Measurements from ENCODE around the gene APOA4. TPM values are rescaled to one million over a fixed set of nuclear protein-coding genes. Genes with fewer than 3 reads are reported as not detected.

APOA4 gene
- total and polyA plus RNA-seq, 2 of the 13 experiments (the other 11 are each of a cell fraction or from before 2014, with no cell fraction given) = 3.8 to 7.2 TPM

- TF ChIP-seq TARDBP (CRISPR knock-in tag; IDR thresholded peaks at IDR 0.05) (peak; percentile 51; the same call in 1 of the 2 replicates), FOSL1 (CRISPR knock-in tag; IDR thresholded peaks at IDR 0.05; ENCODE audit: borderline replicate concordance) (no peak), ZNF232 (CRISPR knock-in tag; IDR thresholded peaks at IDR 0.05; ENCODE audit: borderline replicate concordance) (0 out of 2 replicates have a peak, but pooled peaks have one; percentile 48), ZNF446 (CRISPR knock-in tag; IDR thresholded peaks at IDR 0.05) (no peak; the same call in 1 of the 2 replicates), GTF3A (CRISPR knock-in tag; conservative IDR thresholded peaks at IDR 0.05) (0 out of 2 replicates have a peak, but pooled peaks have one; percentile 28), PAX8 (CRISPR knock-in tag; IDR thresholded peaks at IDR 0.05; ENCODE audit: borderline replicate concordance) (no peak), POGK (CRISPR knock-in tag; conservative IDR thresholded peaks at IDR 0.05) (no peak), PREB (CRISPR knock-in tag; IDR thresholded peaks at IDR 0.05) (no peak), FOXP4 (CRISPR knock-in tag; IDR thresholded peaks at IDR 0.05) (peak; percentile 44; the same call in 1 of the 2 replicates), MTERF4 (CRISPR knock-in tag; IDR thresholded peaks at IDR 0.05) (no peak), NFIC (IDR thresholded peaks at IDR 0.05; ENCODE audit: low read length) (no peak), SCMH1 (CRISPR knock-in tag; IDR thresholded peaks at IDR 0.05; ENCODE audit: borderline replicate concordance) (no peak), RAD51 (IDR thresholded peaks at IDR 0.05; ENCODE audit: borderline replicate concordance) (no peak), HOXA3 (CRISPR knock-in tag; IDR thresholded peaks at IDR 0.05) (peak; percentile 70; the same call in 1 of the 2 replicates), ZFP41 (CRISPR knock-in tag; IDR thresholded peaks at IDR 0.05; ENCODE audit: borderline replicate concordance) (no peak), NONO (IDR thresholded peaks at IDR 0.05) (no peak), NONO (CRISPR knock-in tag; conservative IDR thresholded peaks at IDR 0.05) (peak; percentile 66; the same call in 1 of the 2 replicates), BCL3 (CRISPR knock-in tag; IDR thresholded peaks at IDR 0.05) (0 out of 2 replicates have a peak, but pooled peaks have one; percentile 36), NFKBIZ (CRISPR knock-in tag; IDR thresholded peaks at IDR 0.05) (no peak), GMEB1 (CRISPR knock-in tag; IDR thresholded peaks at IDR 0.05; ENCODE audit: borderline replicate concordance) (no peak)
Observed at GRCh38 chr11:116791002-116791812, 31.9 kb downstream of the APOA4 start (continued).

Data from HepG2 (cell line).